ENCODE measurements around the gene BCAS3. TPM values are rescaled to one million over a fixed set of nuclear protein-coding genes. Genes with fewer than 3 reads are reported as not detected.

BCAS3 gene
- total RNA-seq, 1 experiment from 2014 or later, result 26.3 TPM

- no peak for TF ChIP-seq POLR2AphosphoS5 (IDR thresholded peaks at IDR 0.05; ENCODE audit: low read depth, low read length)
- no peak for TF ChIP-seq CEBPB (IDR thresholded peaks at IDR 0.05; ENCODE audit: low read depth)
- TF ChIP-seq YY1 (IDR thresholded peaks at IDR 0.05; ENCODE audit: extremely low read depth, insufficient replicate concordance, low read depth, low read length), result no peak
- no peak for TF ChIP-seq FOSL1 (IDR thresholded peaks at IDR 0.05; ENCODE audit: low read depth)
- TF ChIP-seq POLR2A (IDR thresholded peaks at IDR 0.05; ENCODE audit: borderline replicate concordance, extremely low read depth, insufficient read depth, insufficient read length), result no peak
- TF ChIP-seq, protein P1, sequence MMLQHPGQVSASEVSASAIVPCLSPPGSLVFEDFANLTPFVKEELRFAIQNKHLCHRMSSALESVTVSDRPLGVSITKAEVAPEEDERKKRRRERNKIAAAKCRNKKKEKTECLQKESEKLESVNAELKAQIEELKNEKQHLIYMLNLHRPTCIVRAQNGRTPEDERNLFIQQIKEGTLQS (IDR thresholded peaks at IDR 0.05), result no peak
- no peak for TF ChIP-seq SP1 (IDR thresholded peaks at IDR 0.05; ENCODE audit: low read depth)
- no peak for TF ChIP-seq EZH2 (IDR thresholded peaks at IDR 0.05)
These were observed 224.7 kb downstream of the BCAS3 start (continued) for GRCh38 chr17:60902399-60902798.

GRCh38 chr17:60904582-60904981 is 226.9 kb downstream of the BCAS3 start:
- H3K4me1 ChIP-seq (ENCODE audit: control insufficient read depth in 1 of 2, insufficient read depth in 2 of 2, low read length in 2 of 2), result no peaks in the 10 kb centered on the region
- no peaks in the 10 kb centered on the region for H3K79me2 ChIP-seq (ENCODE audit: insufficient read depth, low read length)
- BruUV-seq (replicated peaks), result no TSS peak
- CTCF ChIA-PET, result no interaction called here
- TF ChIP-seq, protein P1 (IDR thresholded peaks at IDR 0.05), result no peak
- TF ChIP-seq POLR2AphosphoS5 (IDR thresholded peaks at IDR 0.05; ENCODE audit: low read depth, low read length) (no peak), EGR1 (IDR thresholded peaks at IDR 0.05; ENCODE audit: low read depth) (no peak), ZFX (IDR thresholded peaks at IDR 0.05) (no peak), ZNF274 (IDR thresholded peaks at IDR 0.05; ENCODE audit: low read depth, low read length) (no peak), POLR2A (IDR thresholded peaks at IDR 0.05; ENCODE audit: borderline replicate concordance, extremely low read depth, insufficient read depth, insufficient read length) (no peak), EZH2 (IDR thresholded peaks at IDR 0.05) (no peak), SP1 (IDR thresholded peaks at IDR 0.05; ENCODE audit: low read depth) (no peak), SIN3A (IDR thresholded peaks at IDR 0.05; ENCODE audit: low read depth) (no peak), SRF (IDR thresholded peaks at IDR 0.05; ENCODE audit: low read depth) (no peak), YY1 (IDR thresholded peaks at IDR 0.05; ENCODE audit: extremely low read depth, insufficient replicate concordance, low read depth, low read length) (no peak), RAD21 (IDR thresholded peaks at IDR 0.05; ENCODE audit: low read depth) (no peak)
- TF ChIP-seq, protein P2, sequence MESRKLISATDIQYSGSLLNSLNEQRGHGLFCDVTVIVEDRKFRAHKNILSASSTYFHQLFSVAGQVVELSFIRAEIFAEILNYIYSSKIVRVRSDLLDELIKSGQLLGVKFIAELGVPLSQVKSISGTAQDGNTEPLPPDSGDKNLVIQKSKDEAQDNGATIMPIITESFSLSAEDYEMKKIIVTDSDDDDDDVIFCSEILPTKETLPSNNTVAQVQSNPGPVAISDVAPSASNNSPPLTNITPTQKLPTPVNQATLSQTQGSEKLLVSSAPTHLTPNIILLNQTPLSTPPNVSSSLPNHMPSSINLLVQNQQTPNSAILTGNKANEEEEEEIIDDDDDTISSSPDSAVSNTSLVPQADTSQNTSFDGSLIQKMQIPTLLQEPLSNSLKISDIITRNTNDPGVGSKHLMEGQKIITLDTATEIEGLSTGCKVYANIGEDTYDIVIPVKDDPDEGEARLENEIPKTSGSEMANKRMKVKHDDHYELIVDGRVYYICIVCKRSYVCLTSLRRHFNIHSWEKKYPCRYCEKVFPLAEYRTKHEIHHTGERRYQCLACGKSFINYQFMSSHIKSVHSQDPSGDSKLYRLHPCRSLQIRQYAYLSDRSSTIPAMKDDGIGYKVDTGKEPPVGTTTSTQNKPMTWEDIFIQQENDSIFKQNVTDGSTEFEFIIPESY (IDR thresholded peaks at IDR 0.05; ENCODE audit: extremely low read depth, insufficient replicate concordance, low read length), result no peak
- TF ChIP-seq, protein P3, sequence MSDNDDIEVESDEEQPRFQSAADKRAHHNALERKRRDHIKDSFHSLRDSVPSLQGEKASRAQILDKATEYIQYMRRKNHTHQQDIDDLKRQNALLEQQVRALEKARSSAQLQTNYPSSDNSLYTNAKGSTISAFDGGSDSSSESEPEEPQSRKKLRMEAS (IDR thresholded peaks at IDR 0.05), result no peak
- ATAC-seq, result no peak
- no peak overlapping the region for H2AFZ ChIP-seq (ENCODE audit: low read depth, low read length, poor library complexity, severe bottlenecking)
- POLR2A ChIA-PET, result no interaction called here
- RAD21 ChIA-PET (ENCODE audit: low non-redundant PET in 1 of 2, low total read pairs in 2 of 2, uncharacterized antibody in 2 of 2, unreplicated experiment in 2 of 2), result no interaction called here
- no peak overlapping the region for H3K27ac ChIP-seq (ENCODE audit: low read depth, low read length)
- H3K9me3 ChIP-seq (ENCODE audit: control insufficient read depth in 1 of 2, insufficient read depth in 1 of 2, low read depth in 1 of 2, low read length in 2 of 2), result no peaks in the 10 kb centered on the region
- H3K9me2 ChIP-seq (ENCODE audit: insufficient read depth), result no peaks in the 10 kb centered on the region
- no peak overlapping the region for H3K9ac ChIP-seq (ENCODE audit: low read length)
- H3K4me2 ChIP-seq (ENCODE audit: low read length), result no peak overlapping the region
- no peaks in the 10 kb centered on the region for H4K20me1 ChIP-seq (ENCODE audit: insufficient read depth)
- H3K36me3 ChIP-seq (ENCODE audit: control insufficient read depth in 1 of 2, insufficient read depth in 2 of 2, low read length in 2 of 2), result no peaks in the 10 kb centered on the region
- intact Hi-C loops (cut with micrococcal nuclease), result no loop called here
- no peak overlapping the region for H3K4me3 ChIP-seq (replicated peaks in 1 of 2; ENCODE audit: low read depth in 1 of 2, low read length in 2 of 2)
- DNase-seq (ENCODE audit: low read depth, low spot score), result no peak
- H3K27me3 ChIP-seq (ENCODE audit: insufficient read depth, low read length), result no peaks in the 10 kb centered on the region

All from HCT116 (cell line).